Measurements from ENCODE around the gene ATP6V1F. TPM values are rescaled to one million over a fixed set of nuclear protein-coding genes. Genes with fewer than 3 reads are reported as not detected.

Gene ATP6V1F
- total and polyA plus RNA-seq, 12 donors = 96.7 to 189 (median 125) TPM

DNA sequence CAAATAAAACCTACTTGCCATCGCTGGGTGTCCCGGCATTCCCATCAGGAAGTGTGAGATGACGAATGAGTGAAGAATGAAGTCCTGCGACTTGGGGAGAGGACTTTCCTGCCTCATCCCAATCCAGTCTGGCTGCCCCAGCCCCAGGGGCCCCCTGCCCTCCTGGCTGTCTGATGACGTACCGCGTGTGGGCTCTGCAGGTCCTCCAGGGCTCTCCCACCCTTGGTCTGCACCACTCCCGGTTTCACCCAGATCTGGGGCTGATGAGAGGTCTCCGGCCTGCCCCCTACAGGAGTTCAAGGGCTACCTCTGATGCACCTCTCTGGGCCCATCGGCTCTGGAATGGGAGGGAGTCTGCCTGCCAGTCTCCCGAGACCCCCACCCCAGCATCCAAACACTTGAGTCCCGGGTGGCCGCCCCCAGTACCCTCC is 9.8 kb downstream of the ATP6V1F start:
- Histone ChIP-seq H3K27me3 (peaks cover 0 to 24% (median 0%) of the 10 kb centered on the region in 7 donors), H3K9me3 (no peaks in the 10 kb centered on the region), H3K36me3 (no peaks in the 10 kb centered on the region), H3K4me3 (no peak overlapping the region), H3K4me1 (peaks cover 0 to 29% (median 16%) of the 10 kb centered on the region in 9 donors), H3K27ac (no peak overlapping the region)
- ATAC-seq = no peak
- WGBS, 2 donors = 63 to 65% methylated on average over 13 of the region's 13 CpGs
- intact Hi-C loops (cut with DNase I) = loop anchor here in 1 of 10 donors (10.0 kb wide), 1 partner anchor 138 kb away; the partner anchor contains the start of gene CALU
- TF ChIP-seq, protein P1, sequence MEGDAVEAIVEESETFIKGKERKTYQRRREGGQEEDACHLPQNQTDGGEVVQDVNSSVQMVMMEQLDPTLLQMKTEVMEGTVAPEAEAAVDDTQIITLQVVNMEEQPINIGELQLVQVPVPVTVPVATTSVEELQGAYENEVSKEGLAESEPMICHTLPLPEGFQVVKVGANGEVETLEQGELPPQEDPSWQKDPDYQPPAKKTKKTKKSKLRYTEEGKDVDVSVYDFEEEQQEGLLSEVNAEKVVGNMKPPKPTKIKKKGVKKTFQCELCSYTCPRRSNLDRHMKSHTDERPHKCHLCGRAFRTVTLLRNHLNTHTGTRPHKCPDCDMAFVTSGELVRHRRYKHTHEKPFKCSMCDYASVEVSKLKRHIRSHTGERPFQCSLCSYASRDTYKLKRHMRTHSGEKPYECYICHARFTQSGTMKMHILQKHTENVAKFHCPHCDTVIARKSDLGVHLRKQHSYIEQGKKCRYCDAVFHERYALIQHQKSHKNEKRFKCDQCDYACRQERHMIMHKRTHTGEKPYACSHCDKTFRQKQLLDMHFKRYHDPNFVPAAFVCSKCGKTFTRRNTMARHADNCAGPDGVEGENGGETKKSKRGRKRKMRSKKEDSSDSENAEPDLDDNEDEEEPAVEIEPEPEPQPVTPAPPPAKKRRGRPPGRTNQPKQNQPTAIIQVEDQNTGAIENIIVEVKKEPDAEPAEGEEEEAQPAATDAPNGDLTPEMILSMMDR (IDR thresholded peaks at IDR 0.05) = no peak
- no peak for DNase-seq

- WGBS, 2 donors = 77 to 80% methylated on average over 9 of the region's 9 CpGs
- Histone ChIP-seq H3K27me3 (peaks cover 0 to 24% (median 0%) of the 10 kb centered on the region in 7 donors), H3K4me3 (no peak overlapping the region), H3K9me3 (no peaks in the 10 kb centered on the region), H3K36me3 (no peaks in the 10 kb centered on the region), H3K27ac (no peak overlapping the region), H3K4me1 (peaks cover 0 to 28% (median 15%) of the 10 kb centered on the region in 9 donors)
- TF ChIP-seq, protein P1 (IDR thresholded peaks at IDR 0.05) = no peak
- ATAC-seq (no peak), DNase-seq (no peak)
- intact Hi-C loops (cut with DNase I) = loop anchor here in 1 of 10 donors (10.0 kb wide), 1 partner anchor 138 kb away; the partner anchor contains the start of gene CALU
Observed at GRCh38 chr7:128873234-128873633, 10.6 kb downstream of the ATP6V1F start.

- Histone ChIP-seq H3K27ac (no peak overlapping the region), H3K27me3 (peaks cover 0 to 16% (median 0%) of the 10 kb centered on the region in 7 donors), H3K4me3 (no peak overlapping the region), H3K36me3 (no peaks in the 10 kb centered on the region), H3K9me3 (no peaks in the 10 kb centered on the region), H3K4me1 (peaks cover 0 to 17% (median 6%) of the 10 kb centered on the region in 9 donors)
- DNase-seq (no peak), ATAC-seq (no peak)
- intact Hi-C loops (cut with DNase I) = loop anchor here in 1 of 10 donors (10.0 kb wide), 1 partner anchor 140 kb away; the partner anchor contains the start of gene CALU
- 83 to 86% methylated on average over 22 of the region's 22 CpGs for WGBS, 2 donors
- TF ChIP-seq, protein P1 (IDR thresholded peaks at IDR 0.05) = no peak
Observed at GRCh38 chr7:128874140-128875031, 11.7 kb downstream of the ATP6V1F start.

GRCh38 chr7:128875523-128875948 is 12.9 kb downstream of the ATP6V1F start:
- peaks cover 0 to 4% (median 0%) of the 10 kb centered on the region in 7 donors for H3K27me3 ChIP-seq
- DNase-seq (no peak), ATAC-seq (no peak)
- TF ChIP-seq, protein P1 (IDR thresholded peaks at IDR 0.05) = no peak
- intact Hi-C loops (cut with DNase I) = loop anchor here in 1 of 10 donors (10.0 kb wide), 1 partner anchor 141 kb away; the partner anchor contains the start of gene CALU
- peaks cover 0 to 9% (median 0%) of the 10 kb centered on the region in 9 donors for H3K4me1 ChIP-seq
- no peak overlapping the region for H3K27ac ChIP-seq
- H3K36me3 ChIP-seq = no peaks in the 10 kb centered on the region
- H3K9me3 ChIP-seq = no peaks in the 10 kb centered on the region
- H3K4me3 ChIP-seq = no peak overlapping the region
- 72 to 73% methylated on average over 8 of the region's 8 CpGs for WGBS, 2 donors

All from heart right ventricle (tissue), 16 donors.